ENCODE data around the gene CHCHD6.

DNA sequence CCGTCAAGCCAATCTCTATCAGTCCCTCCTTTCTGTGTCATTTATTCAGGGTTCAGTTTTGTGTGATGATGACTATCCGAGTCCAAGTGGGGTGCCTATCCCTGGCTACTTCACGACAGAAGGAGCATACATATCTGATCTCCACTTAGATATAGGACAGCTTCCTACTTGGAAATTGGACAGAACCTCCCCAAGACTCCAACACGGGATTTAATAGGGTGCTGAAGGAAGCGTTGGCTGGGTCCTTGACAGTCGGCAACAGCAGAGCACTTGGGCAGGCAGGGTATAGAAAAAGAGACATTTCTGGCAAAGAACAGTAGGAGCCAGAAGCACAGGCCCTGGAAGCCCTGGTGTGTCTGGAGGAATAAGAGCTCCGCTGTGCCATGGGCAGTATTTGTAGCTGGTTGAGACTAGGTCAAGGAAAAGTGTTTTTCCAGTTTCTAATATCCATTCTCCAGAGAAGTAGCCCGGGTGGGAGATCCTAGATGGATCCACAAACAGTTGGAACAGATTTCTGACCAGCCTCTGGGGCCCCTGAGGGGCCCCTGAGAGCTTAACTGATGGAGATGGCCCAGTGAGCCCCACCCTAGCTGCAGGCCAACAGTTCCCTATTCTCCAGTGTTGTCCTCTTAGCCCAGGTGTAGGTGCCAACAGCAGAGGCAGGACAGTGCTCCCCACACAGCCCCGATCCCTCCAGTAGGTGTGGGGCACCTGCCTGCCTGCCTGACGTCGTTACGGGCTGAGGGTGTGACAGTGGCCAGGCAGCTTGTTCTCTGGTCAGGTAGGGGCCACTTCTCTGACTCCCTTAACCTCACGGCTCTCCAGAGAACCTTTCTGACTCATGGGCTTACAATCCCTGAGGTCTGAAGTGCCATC lies 130.8 kb downstream of the CHCHD6 start:
- TF ChIP-seq, protein P1, sequence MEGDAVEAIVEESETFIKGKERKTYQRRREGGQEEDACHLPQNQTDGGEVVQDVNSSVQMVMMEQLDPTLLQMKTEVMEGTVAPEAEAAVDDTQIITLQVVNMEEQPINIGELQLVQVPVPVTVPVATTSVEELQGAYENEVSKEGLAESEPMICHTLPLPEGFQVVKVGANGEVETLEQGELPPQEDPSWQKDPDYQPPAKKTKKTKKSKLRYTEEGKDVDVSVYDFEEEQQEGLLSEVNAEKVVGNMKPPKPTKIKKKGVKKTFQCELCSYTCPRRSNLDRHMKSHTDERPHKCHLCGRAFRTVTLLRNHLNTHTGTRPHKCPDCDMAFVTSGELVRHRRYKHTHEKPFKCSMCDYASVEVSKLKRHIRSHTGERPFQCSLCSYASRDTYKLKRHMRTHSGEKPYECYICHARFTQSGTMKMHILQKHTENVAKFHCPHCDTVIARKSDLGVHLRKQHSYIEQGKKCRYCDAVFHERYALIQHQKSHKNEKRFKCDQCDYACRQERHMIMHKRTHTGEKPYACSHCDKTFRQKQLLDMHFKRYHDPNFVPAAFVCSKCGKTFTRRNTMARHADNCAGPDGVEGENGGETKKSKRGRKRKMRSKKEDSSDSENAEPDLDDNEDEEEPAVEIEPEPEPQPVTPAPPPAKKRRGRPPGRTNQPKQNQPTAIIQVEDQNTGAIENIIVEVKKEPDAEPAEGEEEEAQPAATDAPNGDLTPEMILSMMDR (IDR thresholded peaks at IDR 0.05), result no peak
- no peak for TF ChIP-seq POLR2A (IDR thresholded peaks at IDR 0.05)
